ENCODE results near the gene MTG2.

The MTG2 gene

DNA sequence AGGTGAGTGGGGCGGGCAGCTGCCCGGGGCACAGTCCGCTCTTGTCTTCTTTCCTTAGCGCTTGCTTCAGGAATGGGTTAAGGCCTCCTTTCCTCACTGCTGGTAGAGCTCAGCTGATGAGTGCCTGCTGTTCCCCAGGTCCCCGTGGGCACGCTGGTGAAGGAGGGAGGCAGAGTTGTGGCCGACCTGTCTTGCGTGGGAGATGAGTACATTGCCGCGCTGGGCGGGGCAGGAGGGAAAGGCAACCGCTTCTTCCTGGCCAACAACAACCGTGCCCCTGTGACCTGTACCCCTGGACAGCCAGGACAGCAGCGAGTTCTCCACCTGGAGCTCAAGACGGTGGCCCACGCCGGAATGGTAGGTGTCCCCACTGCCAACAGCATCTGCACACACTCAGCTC, 15.7 kb downstream of the MTG2 start (continued):
- TF ChIP-seq ZNF548 (tag by site-specific recombination; IDR thresholded peaks at IDR 0.05) (no peak), ZNF629 (tag by site-specific recombination; IDR thresholded peaks at IDR 0.05) (no peak)
- TF ChIP-seq, protein P1, sequence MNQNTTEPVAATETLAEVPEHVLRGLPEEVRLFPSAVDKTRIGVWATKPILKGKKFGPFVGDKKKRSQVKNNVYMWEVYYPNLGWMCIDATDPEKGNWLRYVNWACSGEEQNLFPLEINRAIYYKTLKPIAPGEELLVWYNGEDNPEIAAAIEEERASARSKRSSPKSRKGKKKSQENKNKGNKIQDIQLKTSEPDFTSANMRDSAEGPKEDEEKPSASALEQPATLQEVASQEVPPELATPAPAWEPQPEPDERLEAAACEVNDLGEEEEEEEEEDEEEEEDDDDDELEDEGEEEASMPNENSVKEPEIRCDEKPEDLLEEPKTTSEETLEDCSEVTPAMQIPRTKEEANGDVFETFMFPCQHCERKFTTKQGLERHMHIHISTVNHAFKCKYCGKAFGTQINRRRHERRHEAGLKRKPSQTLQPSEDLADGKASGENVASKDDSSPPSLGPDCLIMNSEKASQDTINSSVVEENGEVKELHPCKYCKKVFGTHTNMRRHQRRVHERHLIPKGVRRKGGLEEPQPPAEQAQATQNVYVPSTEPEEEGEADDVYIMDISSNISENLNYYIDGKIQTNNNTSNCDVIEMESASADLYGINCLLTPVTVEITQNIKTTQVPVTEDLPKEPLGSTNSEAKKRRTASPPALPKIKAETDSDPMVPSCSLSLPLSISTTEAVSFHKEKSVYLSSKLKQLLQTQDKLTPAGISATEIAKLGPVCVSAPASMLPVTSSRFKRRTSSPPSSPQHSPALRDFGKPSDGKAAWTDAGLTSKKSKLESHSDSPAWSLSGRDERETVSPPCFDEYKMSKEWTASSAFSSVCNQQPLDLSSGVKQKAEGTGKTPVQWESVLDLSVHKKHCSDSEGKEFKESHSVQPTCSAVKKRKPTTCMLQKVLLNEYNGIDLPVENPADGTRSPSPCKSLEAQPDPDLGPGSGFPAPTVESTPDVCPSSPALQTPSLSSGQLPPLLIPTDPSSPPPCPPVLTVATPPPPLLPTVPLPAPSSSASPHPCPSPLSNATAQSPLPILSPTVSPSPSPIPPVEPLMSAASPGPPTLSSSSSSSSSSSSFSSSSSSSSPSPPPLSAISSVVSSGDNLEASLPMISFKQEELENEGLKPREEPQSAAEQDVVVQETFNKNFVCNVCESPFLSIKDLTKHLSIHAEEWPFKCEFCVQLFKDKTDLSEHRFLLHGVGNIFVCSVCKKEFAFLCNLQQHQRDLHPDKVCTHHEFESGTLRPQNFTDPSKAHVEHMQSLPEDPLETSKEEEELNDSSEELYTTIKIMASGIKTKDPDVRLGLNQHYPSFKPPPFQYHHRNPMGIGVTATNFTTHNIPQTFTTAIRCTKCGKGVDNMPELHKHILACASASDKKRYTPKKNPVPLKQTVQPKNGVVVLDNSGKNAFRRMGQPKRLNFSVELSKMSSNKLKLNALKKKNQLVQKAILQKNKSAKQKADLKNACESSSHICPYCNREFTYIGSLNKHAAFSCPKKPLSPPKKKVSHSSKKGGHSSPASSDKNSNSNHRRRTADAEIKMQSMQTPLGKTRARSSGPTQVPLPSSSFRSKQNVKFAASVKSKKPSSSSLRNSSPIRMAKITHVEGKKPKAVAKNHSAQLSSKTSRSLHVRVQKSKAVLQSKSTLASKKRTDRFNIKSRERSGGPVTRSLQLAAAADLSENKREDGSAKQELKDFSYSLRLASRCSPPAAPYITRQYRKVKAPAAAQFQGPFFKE (tag by site-specific recombination; IDR thresholded peaks at IDR 0.05; ENCODE audit: borderline replicate concordance): no peak

GRCh38 chr20:62198931-62199330, 16.1 kb downstream of the MTG2 start:
- TF ChIP-seq ZNF76 (tag by site-specific recombination; IDR thresholded peaks at IDR 0.05; ENCODE audit: borderline replicate concordance, low read depth) (no peak), ZNF121 (tag by site-specific recombination; IDR thresholded peaks at IDR 0.05) (no peak), ZNF202 (tag by site-specific recombination; IDR thresholded peaks at IDR 0.05; ENCODE audit: borderline replicate concordance) (no peak), REPIN1 (tag by site-specific recombination; IDR thresholded peaks at IDR 0.05; ENCODE audit: low read depth) (no peak), ZNF335 (tag by site-specific recombination; conservative IDR thresholded peaks at IDR 0.05) (no peak)
- ChIA-PET POLR2A (interaction anchor here (0.6 kb wide), 1 partner anchor 106 kb away, joined by 3 read pairs; no protein-coding TSS in a partner anchor), CTCF (no interaction called here)
- Histone ChIP-seq H3K27ac (ENCODE audit: extremely low read depth, low read depth, low read length) (no peak overlapping the region), H3K4me1 (ENCODE audit: control insufficient read depth, insufficient read depth, low read length) (no peaks in the 10 kb centered on the region), H3K36me3 (ENCODE audit: control insufficient read depth in 2 of 2, insufficient read depth in 1 of 2, low read length in 2 of 2) (peaks cover 14 to 73% of the 10 kb centered on the region in 2 experiments), H3K4me3 (ENCODE audit: low read depth, low read length) (no peak overlapping the region), H3K9me3 (ENCODE audit: control insufficient read depth, insufficient read depth, low read depth, low read length) (no peaks in the 10 kb centered on the region)

GRCh38 chr20:62200491-62201172, 17.8 kb downstream of the MTG2 start:
- H3K4me1 ChIP-seq (ENCODE audit: control insufficient read depth, insufficient read depth, low read length): no peaks in the 10 kb centered on the region
- peaks cover 11 to 63% of the 10 kb centered on the region in 2 experiments for H3K36me3 ChIP-seq (ENCODE audit: control insufficient read depth in 2 of 2, insufficient read depth in 1 of 2, low read length in 2 of 2)
- H3K9me3 ChIP-seq (ENCODE audit: control insufficient read depth, insufficient read depth, low read depth, low read length): no peaks in the 10 kb centered on the region
- H3K4me3 ChIP-seq (ENCODE audit: low read depth, low read length): no peak overlapping the region
- no peak overlapping the region for H3K27ac ChIP-seq (ENCODE audit: extremely low read depth, low read depth, low read length)
- TF ChIP-seq GLI2 (tag by site-specific recombination; IDR thresholded peaks at IDR 0.05; ENCODE audit: borderline replicate concordance, low read depth) (no peak), ZSCAN23 (tag by site-specific recombination; IDR thresholded peaks at IDR 0.05) (no peak), KLF8 (tag by site-specific recombination; IDR thresholded peaks at IDR 0.05) (no peak), KLF1 (tag by site-specific recombination; IDR thresholded peaks at IDR 0.05) (no peak), BCL11A (tag by site-specific recombination; IDR thresholded peaks at IDR 0.05; ENCODE audit: low read depth) (no peak)
- TF ChIP-seq, protein P2, sequence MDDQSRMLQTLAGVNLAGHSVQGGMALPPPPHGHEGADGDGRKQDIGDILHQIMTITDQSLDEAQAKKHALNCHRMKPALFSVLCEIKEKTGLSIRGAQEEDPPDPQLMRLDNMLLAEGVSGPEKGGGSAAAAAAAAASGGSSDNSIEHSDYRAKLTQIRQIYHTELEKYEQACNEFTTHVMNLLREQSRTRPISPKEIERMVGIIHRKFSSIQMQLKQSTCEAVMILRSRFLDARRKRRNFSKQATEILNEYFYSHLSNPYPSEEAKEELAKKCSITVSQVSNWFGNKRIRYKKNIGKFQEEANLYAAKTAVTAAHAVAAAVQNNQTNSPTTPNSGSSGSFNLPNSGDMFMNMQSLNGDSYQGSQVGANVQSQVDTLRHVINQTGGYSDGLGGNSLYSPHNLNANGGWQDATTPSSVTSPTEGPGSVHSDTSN (CRISPR knock-in tag; IDR thresholded peaks at IDR 0.05): no peak
- TF ChIP-seq, protein P1 (tag by site-specific recombination; IDR thresholded peaks at IDR 0.05; ENCODE audit: borderline replicate concordance): no peak
- TF ChIP-seq, protein P3, sequence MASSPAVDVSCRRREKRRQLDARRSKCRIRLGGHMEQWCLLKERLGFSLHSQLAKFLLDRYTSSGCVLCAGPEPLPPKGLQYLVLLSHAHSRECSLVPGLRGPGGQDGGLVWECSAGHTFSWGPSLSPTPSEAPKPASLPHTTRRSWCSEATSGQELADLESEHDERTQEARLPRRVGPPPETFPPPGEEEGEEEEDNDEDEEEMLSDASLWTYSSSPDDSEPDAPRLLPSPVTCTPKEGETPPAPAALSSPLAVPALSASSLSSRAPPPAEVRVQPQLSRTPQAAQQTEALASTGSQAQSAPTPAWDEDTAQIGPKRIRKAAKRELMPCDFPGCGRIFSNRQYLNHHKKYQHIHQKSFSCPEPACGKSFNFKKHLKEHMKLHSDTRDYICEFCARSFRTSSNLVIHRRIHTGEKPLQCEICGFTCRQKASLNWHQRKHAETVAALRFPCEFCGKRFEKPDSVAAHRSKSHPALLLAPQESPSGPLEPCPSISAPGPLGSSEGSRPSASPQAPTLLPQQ (tag by site-specific recombination; IDR thresholded peaks at IDR 0.05): no peak
- TF ChIP-seq, protein P4, sequence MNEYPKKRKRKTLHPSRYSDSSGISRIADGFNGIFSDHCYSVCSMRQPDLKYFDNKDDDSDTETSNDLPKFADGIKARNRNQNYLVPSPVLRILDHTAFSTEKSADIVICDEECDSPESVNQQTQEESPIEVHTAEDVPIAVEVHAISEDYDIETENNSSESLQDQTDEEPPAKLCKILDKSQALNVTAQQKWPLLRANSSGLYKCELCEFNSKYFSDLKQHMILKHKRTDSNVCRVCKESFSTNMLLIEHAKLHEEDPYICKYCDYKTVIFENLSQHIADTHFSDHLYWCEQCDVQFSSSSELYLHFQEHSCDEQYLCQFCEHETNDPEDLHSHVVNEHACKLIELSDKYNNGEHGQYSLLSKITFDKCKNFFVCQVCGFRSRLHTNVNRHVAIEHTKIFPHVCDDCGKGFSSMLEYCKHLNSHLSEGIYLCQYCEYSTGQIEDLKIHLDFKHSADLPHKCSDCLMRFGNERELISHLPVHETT (tag by site-specific recombination; IDR thresholded peaks at IDR 0.05): no peak
- CTCF ChIA-PET: interaction anchor here (0.6 kb wide), 1 partner anchor 77 kb away, joined by 3 read pairs; no protein-coding TSS in a partner anchor
- POLR2A ChIA-PET: no interaction called here
